Ovary (tissue), 9 donors: Measurements from ENCODE around the gene RPP25. TPM values are rescaled to one million over a fixed set of nuclear protein-coding genes. Genes with fewer than 3 reads are reported as not detected.

Experiments used
- DNase-seq, 5 donors: peaks; one replicate each; pipeline ENCODE4 v3.0.0-alpha.2; 2019 to 2020
- H3K27ac ChIP-seq, 2 donors: fragments of 200-600 bp; one replicate each; pipeline versions ENCODE4 v1.5.1 to v1.8.0; 2019 to 2022
- H3K27me3 ChIP-seq: fragments of 200-600 bp; one replicate; pipeline ENCODE4 v1.8.0; 2022
- H3K36me3 ChIP-seq: fragments of 200-600 bp; sonication (generic); one replicate; pipeline ENCODE4 v1.5.1; 2019
- H3K4me1 ChIP-seq: one replicate; pipeline ENCODE4 v1.8.1; 2013; ENCODE audit warnings: mild to moderate bottlenecking, moderate library complexity; ENCODE audit not compliant: insufficient read depth
- H3K4me3 ChIP-seq: fragments of 200-600 bp; sonication (generic); one replicate; pipeline ENCODE4 v1.5.1; 2017
- H3K9me3 ChIP-seq, 2 donors: fragments of 200-600 bp in 1 of 2; sonication (generic) in 1 of 2; one replicate each; pipeline versions ENCODE4 v1.5.1 to v1.8.1; 2013 to 2019; ENCODE audit warnings: mild to moderate bottlenecking in 1 of 2, moderate library complexity in 1 of 2
- CTCF ChIP-seq, 3 donors: fragments of 450-650 bp in 2 of 3; fragments of 200-600 bp in 1 of 3; IDR thresholded peaks; one replicate each; pipeline versions ENCODE4 v1.5.1 to v1.8.0; 2016 to 2022; ENCODE audit warnings: antibody characterized with exemption in 3 of 3, mild to moderate bottlenecking in 1 of 3
- EP300 ChIP-seq: sonication (generic); formaldehyde crosslinking; IDR thresholded peaks from one replicate; pipeline ENCODE4 v1.6.1; 2017; ENCODE audit warnings: antibody characterized with exemption
- POLR2A ChIP-seq: fragments of 450-650 bp; IDR thresholded peaks from one replicate; pipeline ENCODE4 v1.6.1; 2017; ENCODE audit warnings: antibody characterized with exemption, mild to moderate bottlenecking, moderate library complexity
- WGBS, 3 donors: extraction: QIAGEN DNeasy Blood & Tissue Kit in 1 of 3; methylation state at CpG; one replicate each; pipeline versions ENCODE4 v1.1.5 to v1.1.7; 2013 to 2017; 5-methylcytosine and 5-hydroxymethylcytosine counted together
- intact Hi-C, 4 donors: fragments of 100-400 bp; cut with DNase I; formaldehyde crosslinking; loops; one replicate each; pipeline versions ENCODE4 v1.11.0 to v1.15.1; 2022 to 2023
- polyA plus RNA-seq, 2 donors: library from polyadenylated mRNA; stranded (reverse); fragments of 200-250 nt in 1 of 2; fragments of 350-450 nt in 1 of 2; fragmentation: Illumina TruSeq in 1 of 2; extraction: RNeasy Lipid Tissue Mini Kit (QIAGEN cat#74804) in 1 of 2; gene quantifications; one replicate each; pipeline ENCODE4 v1.2.3, GENCODE V29; 2013 to 2014
- total RNA-seq, 7 donors: library from RNA; depleted of rRNA in 2 of 7; stranded (reverse); fragments of >200 nt in 2 of 7; fragmentation: NEBNext Ultra II Directional in 3 of 7; extraction: Animal tissue kit (Norgen Biotek cat#: 25700) in 3 of 7; gene quantifications; one replicate each; pipeline versions ENCODE4 v1.1.0 to v1.2.4, GENCODE V29; 2016 to 2023
- donor health status: DM: no; HTN: no; CAD: no; lungs with moderate emphysema.
- donor health status: DM: no; HTN: no; CAD: no.
- donor health status: Bipolar disorder and iron deficiency.
- donor health status: DM: yes; HTN: yes; CAD: no.
- donor health status: DM: no; HTN: no; CAD: no.
- donor health status: DM: yes; HTN: yes; CAD: no.

RPP25 gene
- total and polyA plus RNA-seq, 9 donors: 13.6 to 41.2 (median 28.1) TPM

GRCh38 chr15:74977599-74977998 lies 21.0 kb upstream of the RPP25 start:
- intact Hi-C loops: no loop called here
- Histone ChIP-seq H3K4me3 (no peak overlapping the region), H3K36me3 (no peaks in the 10 kb centered on the region), H3K27me3 (no peaks in the 10 kb centered on the region), H3K4me1 (no peaks in the 10 kb centered on the region), H3K9me3 (no peaks in the 10 kb centered on the region), H3K27ac (no peak overlapping the region)
- WGBS, 3 donors: 38 to 45% (median 38%) methylated on average over 4 of the region's 4 CpGs
- TF ChIP-seq POLR2A (no peak), EP300 (no peak), CTCF (IDR thresholded peaks at IDR 0.05) (no peak)
- DNase-seq: no peak

- no peaks in the 10 kb centered on the region for H3K9me3 ChIP-seq
- DNase-seq: no peak
- no peak overlapping the region for H3K27ac ChIP-seq
- no peaks in the 10 kb centered on the region for H3K4me1 ChIP-seq
- H3K4me3 ChIP-seq: no peak overlapping the region
- H3K36me3 ChIP-seq: no peaks in the 10 kb centered on the region
- intact Hi-C loops: no loop called here
- whole genome bisulfite sequencing, 3 donors: 44 to 73% (median 71%) methylated on average over 1 of the region's 1 CpG
- TF ChIP-seq CTCF (IDR thresholded peaks at IDR 0.05) (no peak), EP300 (no peak)
- H3K27me3 ChIP-seq: no peaks in the 10 kb centered on the region
Observed at GRCh38 chr15:74976159-74976558, 19.6 kb upstream of the RPP25 start.

DNA sequence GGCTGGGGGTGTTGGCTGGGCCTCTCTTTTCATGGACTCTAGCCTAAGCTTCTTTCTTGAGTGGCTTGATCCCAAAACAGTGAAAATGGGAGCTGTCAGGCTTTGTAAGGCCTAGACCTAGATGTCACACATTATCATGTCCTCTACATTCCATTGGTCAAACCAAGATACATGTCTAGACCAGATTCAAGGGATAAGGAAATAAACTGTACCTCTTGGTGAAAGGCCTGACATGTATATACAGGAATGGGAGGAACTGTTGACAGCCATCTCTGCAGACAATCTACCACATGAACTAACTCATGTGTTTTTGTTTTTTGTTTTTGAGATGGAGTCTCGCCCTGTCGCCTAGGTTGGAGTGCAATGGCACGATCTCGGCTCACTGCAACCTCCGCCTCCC lies 11.1 kb upstream of the RPP25 start:
- H3K27me3 ChIP-seq: no peaks in the 10 kb centered on the region
- no peaks in the 10 kb centered on the region for H3K36me3 ChIP-seq
- DNase-seq: no peak
- H3K4me3 ChIP-seq: no peak overlapping the region
- intact Hi-C loops: no loop called here
- H3K27ac ChIP-seq: no peak overlapping the region
- H3K4me1 ChIP-seq: no peaks in the 10 kb centered on the region
- no peaks in the 10 kb centered on the region for H3K9me3 ChIP-seq
- no peak for TF ChIP-seq CTCF (IDR thresholded peaks at IDR 0.05)
- TF ChIP-seq POLR2A: no peak
- no peak for TF ChIP-seq EP300
- WGBS, 3 donors: 94 to 98% (median 95%) methylated on average over 5 of the region's 5 CpGs

DNA sequence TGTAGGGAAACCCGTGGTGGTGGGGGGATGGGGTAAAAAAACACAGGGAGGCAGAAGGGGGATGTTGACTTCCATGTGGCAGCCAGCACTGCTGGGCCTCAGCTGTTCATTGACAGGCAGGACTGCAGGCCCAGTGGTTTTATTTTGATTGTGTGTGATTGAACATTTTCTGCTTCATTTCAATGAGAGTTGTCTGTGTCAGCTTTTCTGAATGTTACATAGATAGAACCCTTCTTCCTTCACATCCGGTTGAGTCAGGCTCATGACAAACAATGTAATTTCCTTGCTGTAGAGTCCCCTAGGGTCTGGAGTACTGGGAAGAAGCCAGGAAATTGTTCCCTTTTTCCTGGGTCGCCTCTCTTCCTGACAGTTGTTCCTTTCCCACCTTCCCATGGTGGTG lies 8.2 kb upstream of the RPP25 start:
- no peaks in the 10 kb centered on the region for H3K36me3 ChIP-seq
- 14 to 25% (median 17%) methylated on average over 3 of the region's 3 CpGs for WGBS, 3 donors
- no peaks in the 10 kb centered on the region for H3K27me3 ChIP-seq
- H3K4me3 ChIP-seq: no peak overlapping the region
- H3K27ac ChIP-seq: no peak overlapping the region
- intact Hi-C loops: no loop called here
- TF ChIP-seq CTCF (IDR thresholded peaks at IDR 0.05) (no peak), POLR2A (no peak), EP300 (no peak)
- no peaks in the 10 kb centered on the region for H3K4me1 ChIP-seq
- DNase-seq: no peak
- no peaks in the 10 kb centered on the region for H3K9me3 ChIP-seq

GRCh38 chr15:74963213-74963612 lies 6.6 kb upstream of the RPP25 start:
- TF ChIP-seq POLR2A: no peak
- no peak for TF ChIP-seq CTCF (IDR thresholded peaks at IDR 0.05)
- TF ChIP-seq EP300: no peak
- 81 to 82% (median 81%) methylated on average over 4 of the region's 4 CpGs for WGBS, 3 donors

More at GRCh38 chr15:74963213-74963612, 6.6 kb upstream of the RPP25 start:
- no peaks in the 10 kb centered on the region for H3K9me3 ChIP-seq
- no peaks in the 10 kb centered on the region for H3K27me3 ChIP-seq
- peaks cover 1% of the 10 kb centered on the region for H3K4me1 ChIP-seq
- no peaks in the 10 kb centered on the region for H3K36me3 ChIP-seq
- intact Hi-C loops: no loop called here
- no peak overlapping the region for H3K27ac ChIP-seq
- no peak overlapping the region for H3K4me3 ChIP-seq
- DNase-seq: no peak
